Calu3 (cell line): ENCODE results near the gene FRMD6. TPM values are rescaled to one million over a fixed set of nuclear protein-coding genes. Genes with fewer than 3 reads are reported as not detected.

ENCODE experiments used
- BruUV-seq: library from RNA; stranded (reverse); fragments of 400-500 nt; replicated peaks from 2 replicates; lab custom pipeline; 2021; lab: Mats Ljungman, UMichigan
- CTCF ChIA-PET: fragments of 300-600 bp; sonication (Branson Sonifier 250); formaldehyde crosslinking; loops from one replicate; lab custom pipeline; 2022; ENCODE audit warnings: antibody characterized with exemption; lab: Charles Lee
- DNase-seq: peaks from one replicate; pipeline ENCODE4 v3.0.0; 2022
- H3K27ac Mint-ChIP-seq: one replicate; pipeline ENCODE4 v1.8.0; 2022; ENCODE audit warnings: mixed read lengths; ENCODE audit not compliant: unreplicated experiment
- H3K27me3 Mint-ChIP-seq: one replicate; pipeline ENCODE4 v1.8.0; 2022; ENCODE audit warnings: mixed read lengths; ENCODE audit not compliant: unreplicated experiment
- H3K36me3 Mint-ChIP-seq: one replicate; pipeline ENCODE4 v1.8.0; 2022; ENCODE audit warnings: mild to moderate bottlenecking, moderate library complexity, mixed read lengths; ENCODE audit not compliant: insufficient read depth, unreplicated experiment
- H3K4me1 Mint-ChIP-seq: one replicate; pipeline ENCODE4 v1.8.0; 2022; ENCODE audit warnings: mild to moderate bottlenecking, low read depth, mixed read lengths; ENCODE audit not compliant: unreplicated experiment
- H3K4me3 Mint-ChIP-seq: one replicate; pipeline ENCODE4 v1.8.0; 2022; ENCODE audit warnings: mild to moderate bottlenecking, low read depth, moderate library complexity, mixed read lengths; ENCODE audit not compliant: unreplicated experiment
- H3K9me3 Mint-ChIP-seq: one replicate; pipeline ENCODE4 v1.8.0; 2022; ENCODE audit warnings: low read depth, mixed read lengths; ENCODE audit not compliant: unreplicated experiment
- CTCF ChIP-seq: fragments of 200-600 bp; IDR thresholded peaks from one replicate; pipeline ENCODE4 v1.8.0; 2022; ENCODE audit warnings: antibody characterized with exemption; ENCODE audit not compliant: unreplicated experiment
- intact Hi-C: fragments of 100-400 bp; cut with micrococcal nuclease; formaldehyde crosslinking; loops from one replicate; pipeline ENCODE4 v1.10.0; 2022; ENCODE audit not compliant: unreplicated experiment
- total RNA-seq: library from RNA; stranded (reverse); gene quantifications from 2 replicates; pipeline ENCODE4 v1.2.3, GENCODE V29; 2022

Gene FRMD6
- total RNA-seq, 1 experiment from 2014 or later: 33.3 TPM

GRCh38 chr14:51605575-51605974, 46.1 kb upstream of the FRMD6 start:
- Mint-ChIP-seq H3K4me1 (peaks cover 10% of the 10 kb centered on the region), H3K36me3 (no peaks in the 10 kb centered on the region), H3K27ac (no peak overlapping the region), H3K9me3 (no peaks in the 10 kb centered on the region), H3K4me3 (no peak overlapping the region), H3K27me3 (no peaks in the 10 kb centered on the region)
- no peak for TF ChIP-seq CTCF
- no peak for DNase-seq
- intact Hi-C loops: no loop called here
- no TSS peak for BruUV-seq
- CTCF ChIA-PET: no interaction called here

GRCh38 chr14:51607711-51608110, 44.0 kb upstream of the FRMD6 start:
- no peak for TF ChIP-seq CTCF
- intact Hi-C loops: no loop called here
- no TSS peak for BruUV-seq
- Mint-ChIP-seq H3K4me1 (peaks cover 12% of the 10 kb centered on the region), H3K4me3 (no peak overlapping the region), H3K36me3 (no peaks in the 10 kb centered on the region), H3K27ac (no peak overlapping the region), H3K27me3 (no peaks in the 10 kb centered on the region), H3K9me3 (no peaks in the 10 kb centered on the region)
- CTCF ChIA-PET: no interaction called here
- no peak for DNase-seq

- TF ChIP-seq CTCF: no peak
- peaks cover 18% of the 10 kb centered on the region for H3K4me1 Mint-ChIP-seq
- BruUV-seq: no TSS peak
- no peaks in the 10 kb centered on the region for H3K9me3 Mint-ChIP-seq
- no peak overlapping the region for H3K27ac Mint-ChIP-seq
- no peaks in the 10 kb centered on the region for H3K36me3 Mint-ChIP-seq
- no peaks in the 10 kb centered on the region for H3K27me3 Mint-ChIP-seq
- CTCF ChIA-PET: interaction anchor here (0.5 kb wide), 1 partner anchor 521 kb away, joined by 3 read pairs; no protein-coding TSS in a partner anchor
- H3K4me3 Mint-ChIP-seq: no peak overlapping the region
- no peak for DNase-seq
- intact Hi-C loops: no loop called here
Observed at GRCh38 chr14:51609251-51609954, 42.3 kb upstream of the FRMD6 start.

GRCh38 chr14:51609955-51610283, 41.8 kb upstream of the FRMD6 start:
- DNase-seq: no peak
- Mint-ChIP-seq H3K27me3 (no peaks in the 10 kb centered on the region), H3K27ac (no peak overlapping the region), H3K36me3 (no peaks in the 10 kb centered on the region), H3K4me3 (no peak overlapping the region), H3K4me1 (peaks cover 24% of the 10 kb centered on the region), H3K9me3 (no peaks in the 10 kb centered on the region)
- no peak for TF ChIP-seq CTCF
- BruUV-seq: no TSS peak
- intact Hi-C loops: no loop called here
- CTCF ChIA-PET: no interaction called here
